Measurements from ENCODE around the gene MYMK. TPM values are rescaled to one million over a fixed set of nuclear protein-coding genes. Genes with fewer than 3 reads are reported as not detected.

Gene MYMK
- total RNA-seq, 4 donors from 2014 or later = not detected

DNA sequence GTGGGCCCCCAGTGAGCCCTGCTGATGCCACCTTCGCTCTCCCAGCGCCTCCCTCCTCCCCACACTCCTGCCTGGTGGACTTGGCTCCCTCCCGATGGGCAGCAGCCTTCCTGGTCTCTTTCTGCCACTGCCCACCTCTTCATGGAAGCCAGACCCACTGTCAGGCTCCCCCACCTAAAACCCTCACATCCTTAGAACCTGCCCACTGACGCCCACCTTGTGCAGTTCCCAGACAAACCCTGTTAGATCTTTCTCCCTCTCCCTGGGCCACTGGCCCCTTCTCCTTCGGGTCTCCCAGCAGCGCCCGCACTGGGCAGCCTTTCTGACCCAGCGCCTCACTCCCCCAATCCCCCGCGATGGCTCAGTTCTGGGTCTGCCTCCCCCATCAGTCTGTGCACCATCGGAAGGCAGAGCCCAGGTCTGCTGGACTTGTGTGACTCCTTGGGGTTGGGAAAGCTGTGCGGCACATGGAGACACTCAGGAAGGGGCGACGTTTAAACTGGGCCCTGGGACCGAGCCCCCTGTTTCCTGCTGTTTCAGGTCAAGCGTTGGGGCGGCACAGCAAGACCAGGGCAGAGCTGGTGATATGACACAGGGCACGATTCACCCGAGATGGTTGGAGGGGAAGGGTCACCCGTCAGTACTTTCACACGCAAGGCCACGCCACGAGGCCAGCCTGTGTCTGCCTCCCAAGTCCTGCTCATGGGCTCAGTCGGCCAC is 17.4 kb downstream of the MYMK start:
- 83 to 92% methylated on average over 2 to 12 of the region's 24 CpGs for WGBS, 2 donors (ENCODE audit: low coverage in 1 of 2)
- peaks cover 30% of the 10 kb centered on the region for H3K27me3 ChIP-seq
- H3K27ac ChIP-seq = peak overlapping the region in 3 of 4 donors; percentile 31 to 60 (median 44)
- peaks cover 0 to 37% (median 24%) of the 10 kb centered on the region in 3 donors for H3K4me1 ChIP-seq
- H3K9me3 ChIP-seq = peaks cover 0 to 2% (median 0%) of the 10 kb centered on the region in 3 donors
- ATAC-seq = no peak
- no peak for TF ChIP-seq EP300 (IDR thresholded peaks at IDR 0.05)
- TF ChIP-seq POLR2AphosphoS5 (IDR thresholded peaks at IDR 0.05) = no peak
- no peak for TF ChIP-seq POLR2A (IDR thresholded peaks at IDR 0.05)
- TF ChIP-seq, protein P1, sequence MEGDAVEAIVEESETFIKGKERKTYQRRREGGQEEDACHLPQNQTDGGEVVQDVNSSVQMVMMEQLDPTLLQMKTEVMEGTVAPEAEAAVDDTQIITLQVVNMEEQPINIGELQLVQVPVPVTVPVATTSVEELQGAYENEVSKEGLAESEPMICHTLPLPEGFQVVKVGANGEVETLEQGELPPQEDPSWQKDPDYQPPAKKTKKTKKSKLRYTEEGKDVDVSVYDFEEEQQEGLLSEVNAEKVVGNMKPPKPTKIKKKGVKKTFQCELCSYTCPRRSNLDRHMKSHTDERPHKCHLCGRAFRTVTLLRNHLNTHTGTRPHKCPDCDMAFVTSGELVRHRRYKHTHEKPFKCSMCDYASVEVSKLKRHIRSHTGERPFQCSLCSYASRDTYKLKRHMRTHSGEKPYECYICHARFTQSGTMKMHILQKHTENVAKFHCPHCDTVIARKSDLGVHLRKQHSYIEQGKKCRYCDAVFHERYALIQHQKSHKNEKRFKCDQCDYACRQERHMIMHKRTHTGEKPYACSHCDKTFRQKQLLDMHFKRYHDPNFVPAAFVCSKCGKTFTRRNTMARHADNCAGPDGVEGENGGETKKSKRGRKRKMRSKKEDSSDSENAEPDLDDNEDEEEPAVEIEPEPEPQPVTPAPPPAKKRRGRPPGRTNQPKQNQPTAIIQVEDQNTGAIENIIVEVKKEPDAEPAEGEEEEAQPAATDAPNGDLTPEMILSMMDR (IDR thresholded peaks at IDR 0.05) = no peak
- H3K36me3 ChIP-seq = no peaks in the 10 kb centered on the region
- H3K4me3 ChIP-seq = no peak overlapping the region

DNA sequence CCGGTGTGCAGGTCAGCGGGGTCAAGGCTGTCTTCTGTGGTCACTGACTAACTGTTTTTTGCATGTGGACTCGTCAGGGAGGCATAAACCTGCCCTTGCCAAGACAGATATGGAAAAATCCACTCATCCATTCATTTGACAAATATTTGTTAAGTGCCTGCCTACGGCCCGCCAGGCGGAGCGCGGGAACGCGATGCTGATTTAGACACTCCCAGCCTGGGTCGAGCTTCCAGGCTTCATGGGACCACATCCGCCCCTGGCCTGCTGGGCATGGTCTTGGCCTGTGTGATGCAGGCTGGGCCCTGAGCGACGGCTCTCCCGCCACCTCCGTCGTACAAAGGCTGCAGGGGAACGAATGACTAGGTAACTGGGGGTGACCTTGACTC is 18.1 kb downstream of the MYMK start:
- peaks cover 0 to 9% (median 0%) of the 10 kb centered on the region in 3 donors for H3K9me3 ChIP-seq
- no peaks in the 10 kb centered on the region for H3K36me3 ChIP-seq
- 52 to 57% methylated on average over 10 to 11 of the region's 18 CpGs for WGBS, 2 donors (ENCODE audit: low coverage in 1 of 2)
- peaks cover 30% of the 10 kb centered on the region for H3K27me3 ChIP-seq
- H3K27ac ChIP-seq = peak overlapping the region in 3 of 4 donors; percentile 43 to 60 (median 44)
- ATAC-seq = peak; percentile 64
- TF ChIP-seq, protein P1 (IDR thresholded peaks at IDR 0.05) = no peak
- TF ChIP-seq POLR2AphosphoS5 (IDR thresholded peaks at IDR 0.05) = no peak
- no peak for TF ChIP-seq EP300 (IDR thresholded peaks at IDR 0.05)
- no peak for TF ChIP-seq POLR2A (IDR thresholded peaks at IDR 0.05)
- H3K4me3 ChIP-seq = no peak overlapping the region
- H3K4me1 ChIP-seq = peaks cover 0 to 37% (median 24%) of the 10 kb centered on the region in 3 donors

DNA sequence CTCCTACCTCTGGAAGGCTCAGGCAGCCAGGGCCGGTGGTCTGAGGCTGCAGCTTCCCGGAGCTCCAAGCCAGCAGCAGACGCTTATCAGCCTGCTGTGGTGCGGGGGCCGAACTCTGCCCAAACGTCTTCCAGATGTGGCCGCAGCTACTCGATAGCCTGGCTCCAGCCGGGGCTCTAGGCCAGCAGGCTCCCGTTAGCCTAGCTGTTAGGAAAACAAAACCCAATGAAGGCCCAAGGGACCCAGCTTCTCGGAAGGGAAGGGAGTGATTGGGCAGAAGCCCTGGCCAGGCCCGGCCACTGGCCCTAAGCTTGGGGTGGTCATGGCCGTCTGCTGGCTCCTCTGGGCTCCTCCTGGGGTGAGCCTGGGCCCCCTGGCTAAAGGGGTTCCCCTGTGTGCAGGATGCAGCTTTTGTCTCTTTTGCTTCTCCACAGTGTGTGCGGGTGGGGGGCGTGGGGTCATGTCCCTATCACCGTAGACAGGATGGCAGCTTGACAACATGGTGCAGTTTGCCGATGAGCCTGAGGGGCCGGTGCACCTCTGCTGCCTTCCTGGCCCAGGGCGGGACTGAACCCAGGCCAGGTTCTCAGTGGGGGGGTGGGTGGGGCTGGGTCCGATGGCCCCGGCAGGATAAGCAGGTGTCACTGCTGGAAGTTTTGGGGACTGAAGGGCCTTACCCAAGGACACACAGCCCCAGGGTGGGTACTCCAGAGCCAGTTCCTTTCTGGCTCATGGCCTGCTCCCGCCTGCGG is 18.7 kb downstream of the MYMK start:
- ATAC-seq = peak; percentile 72
- peaks cover 33% of the 10 kb centered on the region for H3K27me3 ChIP-seq
- no peak overlapping the region for H3K4me3 ChIP-seq
- TF ChIP-seq, protein P1 (IDR thresholded peaks at IDR 0.05) = no peak
- TF ChIP-seq POLR2AphosphoS5 (IDR thresholded peaks at IDR 0.05) (no peak), EP300 (IDR thresholded peaks at IDR 0.05) (no peak), POLR2A (IDR thresholded peaks at IDR 0.05) (no peak)
- whole genome bisulfite sequencing, 2 donors (ENCODE audit: low coverage in 1 of 2) = 42 to 50% methylated on average over 1 to 2 of the region's 23 CpGs
- H3K4me1 ChIP-seq = peaks cover 0 to 37% (median 24%) of the 10 kb centered on the region in 3 donors
- H3K9me3 ChIP-seq = peaks cover 0 to 15% (median 0%) of the 10 kb centered on the region in 3 donors
- H3K27ac ChIP-seq = peak overlapping the region in 3 of 4 donors; percentile 43 to 60 (median 44)
- no peaks in the 10 kb centered on the region for H3K36me3 ChIP-seq

DNA sequence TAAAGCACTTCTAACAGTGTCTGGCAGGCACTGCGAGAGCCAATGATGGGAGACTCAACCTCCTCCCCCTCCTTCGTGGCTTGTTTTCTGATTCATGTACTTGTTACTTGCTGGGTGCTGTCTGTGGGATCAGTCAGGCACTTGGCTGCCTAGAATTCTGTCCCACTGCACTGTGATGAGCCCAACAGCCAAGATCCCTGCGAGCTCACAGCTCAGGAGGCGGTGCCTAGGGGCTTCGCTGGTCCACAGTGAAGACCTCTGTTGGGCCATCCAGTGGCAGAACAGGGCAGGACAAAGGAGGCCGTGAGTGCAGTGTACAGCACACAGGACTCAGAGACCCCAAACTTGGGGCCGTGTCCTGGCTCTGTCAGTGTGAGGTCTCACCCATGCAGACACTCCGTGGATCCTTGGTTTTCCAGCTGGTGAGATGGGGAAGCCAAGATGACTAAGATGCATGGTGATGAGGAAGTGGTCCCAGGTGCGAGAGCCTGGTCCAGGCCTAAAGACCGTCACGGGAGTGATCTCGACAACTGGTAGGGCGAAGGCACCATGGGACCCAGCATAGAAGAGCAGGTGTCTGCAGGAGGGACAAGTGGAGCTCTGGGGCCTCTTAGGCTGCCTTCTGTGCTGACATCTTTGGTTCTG is 19.5 kb downstream of the MYMK start:
- Histone ChIP-seq H3K27ac (peak overlapping the region in 3 of 4 donors; percentile 43 to 60 (median 44)), H3K4me3 (no peak overlapping the region), H3K9me3 (peaks cover 0 to 15% (median 0%) of the 10 kb centered on the region in 3 donors), H3K27me3 (peaks cover 34% of the 10 kb centered on the region), H3K36me3 (no peaks in the 10 kb centered on the region), H3K4me1 (peaks cover 0 to 37% (median 24%) of the 10 kb centered on the region in 3 donors)
- TF ChIP-seq EP300 (IDR thresholded peaks at IDR 0.05) = no peak
- TF ChIP-seq POLR2A (IDR thresholded peaks at IDR 0.05) = no peak
- TF ChIP-seq POLR2AphosphoS5 (IDR thresholded peaks at IDR 0.05) = no peak
- TF ChIP-seq, protein P1 (IDR thresholded peaks at IDR 0.05) = no peak
- WGBS, 2 donors (ENCODE audit: low coverage in 1 of 2) = 100% methylated on average over 1 of the region's 13 CpGs; no CpG with 5 or more reads in 1 of the 2 donors
- no peak for ATAC-seq
